Measurements from ENCODE around the gene MAP7D3.

The MAP7D3 gene

DNA sequence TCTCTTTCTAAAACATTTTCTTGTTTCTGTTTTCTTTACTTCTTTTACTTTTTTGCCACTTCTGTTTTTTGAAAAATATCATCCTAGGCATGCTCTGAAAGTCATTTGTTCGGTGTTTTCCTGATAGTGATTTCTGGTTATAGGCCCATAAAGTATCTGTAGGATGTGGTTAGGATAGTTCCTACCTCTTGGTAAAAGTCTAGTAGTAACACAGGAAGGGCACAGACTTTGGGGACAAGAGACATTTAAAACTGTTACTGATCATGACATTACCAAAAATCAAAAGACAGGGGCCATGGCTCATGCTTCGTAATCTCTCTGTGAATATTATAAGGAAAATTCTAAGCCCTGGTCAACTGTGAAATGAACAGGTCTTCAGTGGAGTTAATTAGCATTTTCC, 59.1 kb downstream of the MAP7D3 start:
- Histone ChIP-seq H3K9ac (ENCODE audit: low read depth, low read length) (no peak overlapping the region), H3K9me3 (ENCODE audit: control insufficient read depth, insufficient read depth, low read length) (no peaks in the 10 kb centered on the region), H3K27me3 (ENCODE audit: control insufficient read depth, insufficient read depth, low read length) (no peaks in the 10 kb centered on the region), H3K36me3 (ENCODE audit: control insufficient read depth, insufficient read depth, low read length) (no peaks in the 10 kb centered on the region), H3K4me1 (ENCODE audit: control insufficient read depth, insufficient read depth, low read length) (no peaks in the 10 kb centered on the region), H3K4me3 (ENCODE audit: low read depth, low read length) (no peak overlapping the region)

DNA sequence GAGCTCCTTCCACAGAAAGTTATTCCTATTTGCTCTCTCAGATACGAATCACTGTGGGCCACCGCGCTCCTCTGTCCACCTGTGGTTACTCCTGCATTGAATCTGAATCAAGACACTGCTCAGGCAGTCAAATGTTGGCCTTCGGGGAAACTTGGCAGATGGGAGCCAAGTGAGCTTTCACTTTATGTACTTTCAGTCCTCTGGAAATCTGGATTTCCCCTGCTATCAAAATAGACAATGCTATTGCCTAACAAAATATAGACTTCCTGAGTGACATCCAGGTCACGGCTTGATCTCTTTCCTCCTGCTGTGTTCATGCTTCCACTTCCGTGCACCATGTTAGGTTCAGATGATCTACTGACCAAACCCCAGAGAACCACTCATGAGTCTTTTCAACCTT, 60.0 kb downstream of the MAP7D3 start:
- H3K9ac ChIP-seq (ENCODE audit: low read depth, low read length): no peak overlapping the region
- H3K4me1 ChIP-seq (ENCODE audit: control insufficient read depth, insufficient read depth, low read length): no peaks in the 10 kb centered on the region
- H3K27me3 ChIP-seq (ENCODE audit: control insufficient read depth, insufficient read depth, low read length): no peaks in the 10 kb centered on the region
- no peaks in the 10 kb centered on the region for H3K36me3 ChIP-seq (ENCODE audit: control insufficient read depth, insufficient read depth, low read length)
- H3K4me3 ChIP-seq (ENCODE audit: low read depth, low read length): no peak overlapping the region
- H3K9me3 ChIP-seq (ENCODE audit: control insufficient read depth, insufficient read depth, low read length): no peaks in the 10 kb centered on the region

DNA sequence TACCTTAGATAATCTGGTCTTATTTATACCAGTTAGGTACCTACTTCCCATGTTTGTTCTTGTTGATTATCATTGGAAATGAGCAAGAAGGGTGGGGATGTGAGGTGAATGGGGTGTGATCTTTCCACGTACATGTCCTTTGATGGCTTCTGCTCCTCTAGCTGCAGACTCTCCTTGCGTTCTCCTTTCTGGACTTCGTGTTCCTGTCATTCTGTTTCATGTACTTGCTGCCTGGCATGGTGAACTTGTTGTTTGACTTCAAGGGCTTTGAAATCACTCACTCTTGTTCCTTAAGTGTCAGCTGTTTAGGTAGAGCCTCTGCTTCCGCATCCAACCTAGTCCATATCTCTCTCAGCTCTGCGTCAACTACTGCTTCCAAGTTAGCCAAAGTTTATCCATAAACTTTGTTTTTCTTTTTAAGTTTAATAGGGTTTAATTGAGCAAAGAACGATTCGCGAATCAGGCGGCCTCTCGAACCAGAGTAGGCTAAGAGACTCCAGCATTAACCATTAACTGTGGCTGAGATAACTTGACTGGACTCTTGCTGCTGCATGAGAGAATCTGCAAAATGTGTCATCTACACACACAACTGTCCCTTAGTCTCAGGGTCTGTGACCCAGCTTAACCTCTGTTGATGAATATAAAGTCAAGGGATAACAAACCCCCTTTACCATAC, 61.0 kb downstream of the MAP7D3 start:
- Histone ChIP-seq H3K36me3 (ENCODE audit: control insufficient read depth, insufficient read depth, low read length) (no peaks in the 10 kb centered on the region), H3K27me3 (ENCODE audit: control insufficient read depth, insufficient read depth, low read length) (no peaks in the 10 kb centered on the region), H3K4me1 (ENCODE audit: control insufficient read depth, insufficient read depth, low read length) (no peaks in the 10 kb centered on the region), H3K4me3 (ENCODE audit: low read depth, low read length) (no peak overlapping the region), H3K9ac (ENCODE audit: low read depth, low read length) (no peak overlapping the region), H3K9me3 (ENCODE audit: control insufficient read depth, insufficient read depth, low read length) (no peaks in the 10 kb centered on the region)

DNA sequence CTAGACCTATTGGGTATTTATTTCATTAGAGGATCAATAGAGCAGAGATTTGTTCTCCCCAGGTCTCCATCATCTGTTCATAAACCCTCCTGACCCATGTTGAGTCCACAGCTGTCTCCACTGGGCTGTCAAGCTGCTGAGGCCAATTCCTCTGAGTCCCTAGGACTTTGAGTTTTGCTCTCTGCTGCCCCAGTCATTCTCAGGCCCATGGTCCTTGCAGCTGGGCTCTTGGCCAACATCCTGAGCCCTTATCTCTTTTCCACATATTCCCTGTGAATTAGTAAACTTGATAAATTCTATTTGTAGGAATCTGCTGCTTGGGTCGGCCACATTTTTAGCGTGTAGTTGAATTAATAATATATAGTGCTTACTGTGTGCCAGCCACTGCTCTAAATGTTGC, 62.0 kb downstream of the MAP7D3 start:
- H3K4me3 ChIP-seq (ENCODE audit: low read depth, low read length): no peak overlapping the region
- no peaks in the 10 kb centered on the region for H3K4me1 ChIP-seq (ENCODE audit: control insufficient read depth, insufficient read depth, low read length)
- H3K27me3 ChIP-seq (ENCODE audit: control insufficient read depth, insufficient read depth, low read length): no peaks in the 10 kb centered on the region
- H3K9me3 ChIP-seq (ENCODE audit: control insufficient read depth, insufficient read depth, low read length): no peaks in the 10 kb centered on the region
- no peaks in the 10 kb centered on the region for H3K36me3 ChIP-seq (ENCODE audit: control insufficient read depth, insufficient read depth, low read length)
- no peak overlapping the region for H3K9ac ChIP-seq (ENCODE audit: low read depth, low read length)

DNA sequence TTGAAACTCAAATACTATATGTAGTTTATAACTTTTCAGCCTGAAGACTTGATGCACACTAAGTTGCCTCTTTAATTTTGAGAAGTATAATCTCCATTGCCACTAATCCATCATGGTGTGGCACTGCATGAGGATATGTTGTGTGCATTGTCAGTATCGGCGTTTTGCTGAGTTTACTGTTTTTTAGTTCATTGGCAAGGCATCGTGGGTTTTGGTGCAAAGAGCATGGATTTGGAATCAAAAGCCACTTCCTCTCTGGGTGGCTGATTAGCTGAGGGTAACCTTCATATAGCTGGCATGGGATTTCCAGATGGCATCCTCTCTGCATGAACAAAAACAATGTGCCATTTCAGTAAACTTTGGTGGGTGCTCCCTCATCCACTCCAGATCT, 65.2 kb downstream of the MAP7D3 start:
- H3K9me3 ChIP-seq (ENCODE audit: control insufficient read depth, insufficient read depth, low read length): no peaks in the 10 kb centered on the region
- H3K36me3 ChIP-seq (ENCODE audit: control insufficient read depth, insufficient read depth, low read length): no peaks in the 10 kb centered on the region
- H3K4me3 ChIP-seq (ENCODE audit: low read depth, low read length): no peak overlapping the region
- H3K27me3 ChIP-seq (ENCODE audit: control insufficient read depth, insufficient read depth, low read length): no peaks in the 10 kb centered on the region
- no peak overlapping the region for H3K9ac ChIP-seq (ENCODE audit: low read depth, low read length)
- no peaks in the 10 kb centered on the region for H3K4me1 ChIP-seq (ENCODE audit: control insufficient read depth, insufficient read depth, low read length)

DNA sequence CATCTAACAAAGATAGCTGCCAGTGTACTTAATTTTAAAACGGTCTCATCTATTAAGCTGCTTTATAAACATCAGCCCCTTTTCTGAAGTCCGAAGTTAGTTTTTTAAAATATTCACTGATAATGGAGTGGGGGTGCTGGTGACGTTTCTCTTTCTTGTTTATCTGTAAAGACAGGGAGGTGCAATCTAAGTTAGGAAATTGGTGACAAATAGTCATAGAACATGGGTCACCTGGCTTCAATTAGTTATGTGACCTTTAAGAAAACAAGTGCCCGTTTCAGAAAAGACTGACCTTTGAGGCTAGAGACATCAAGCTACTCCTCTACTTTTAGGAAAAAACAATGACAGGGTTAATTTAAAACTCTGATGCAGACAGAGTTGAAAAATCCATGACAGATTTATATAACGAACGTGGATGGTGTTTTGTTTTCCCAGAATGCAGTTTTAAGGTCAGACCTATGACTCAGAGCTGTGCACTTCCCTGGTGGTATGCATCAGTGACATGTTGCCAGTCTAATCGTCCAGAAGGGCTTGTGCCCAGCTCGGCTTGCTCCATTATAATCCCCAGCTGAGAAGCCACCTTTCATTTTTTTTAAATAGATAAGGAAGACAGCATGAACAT, 65.7 kb downstream of the MAP7D3 start:
- Histone ChIP-seq H3K27me3 (ENCODE audit: control insufficient read depth, insufficient read depth, low read length) (no peaks in the 10 kb centered on the region), H3K36me3 (ENCODE audit: control insufficient read depth, insufficient read depth, low read length) (no peaks in the 10 kb centered on the region), H3K9ac (ENCODE audit: low read depth, low read length) (no peak overlapping the region), H3K4me1 (ENCODE audit: control insufficient read depth, insufficient read depth, low read length) (no peaks in the 10 kb centered on the region), H3K9me3 (ENCODE audit: control insufficient read depth, insufficient read depth, low read length) (no peaks in the 10 kb centered on the region), H3K4me3 (ENCODE audit: low read depth, low read length) (no peak overlapping the region)

DNA sequence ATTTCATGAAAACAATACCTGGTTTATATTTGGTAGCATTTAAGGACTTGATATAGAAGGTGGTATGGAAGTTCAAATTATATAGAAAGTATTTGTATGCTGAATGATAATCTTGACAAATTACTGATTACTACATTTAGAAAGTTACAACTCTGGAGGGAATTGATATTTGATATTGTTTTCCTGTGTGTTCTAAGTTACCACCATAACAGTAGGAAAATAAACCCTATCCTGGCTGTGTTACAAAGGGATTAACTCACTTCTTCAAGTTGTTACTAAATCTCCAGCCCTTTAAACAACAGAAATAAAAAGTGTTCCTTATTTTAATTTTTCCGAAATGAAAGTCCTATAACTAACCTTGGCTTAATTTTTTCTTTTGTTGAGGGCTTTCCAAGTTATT, 67.3 kb downstream of the MAP7D3 start:
- H3K9ac ChIP-seq (ENCODE audit: low read depth, low read length): no peak overlapping the region
- H3K36me3 ChIP-seq (ENCODE audit: control insufficient read depth, insufficient read depth, low read length): no peaks in the 10 kb centered on the region
- no peaks in the 10 kb centered on the region for H3K9me3 ChIP-seq (ENCODE audit: control insufficient read depth, insufficient read depth, low read length)
- H3K4me1 ChIP-seq (ENCODE audit: control insufficient read depth, insufficient read depth, low read length): no peaks in the 10 kb centered on the region
- H3K27me3 ChIP-seq (ENCODE audit: control insufficient read depth, insufficient read depth, low read length): no peaks in the 10 kb centered on the region
- H3K4me3 ChIP-seq (ENCODE audit: low read depth, low read length): no peak overlapping the region

DNA sequence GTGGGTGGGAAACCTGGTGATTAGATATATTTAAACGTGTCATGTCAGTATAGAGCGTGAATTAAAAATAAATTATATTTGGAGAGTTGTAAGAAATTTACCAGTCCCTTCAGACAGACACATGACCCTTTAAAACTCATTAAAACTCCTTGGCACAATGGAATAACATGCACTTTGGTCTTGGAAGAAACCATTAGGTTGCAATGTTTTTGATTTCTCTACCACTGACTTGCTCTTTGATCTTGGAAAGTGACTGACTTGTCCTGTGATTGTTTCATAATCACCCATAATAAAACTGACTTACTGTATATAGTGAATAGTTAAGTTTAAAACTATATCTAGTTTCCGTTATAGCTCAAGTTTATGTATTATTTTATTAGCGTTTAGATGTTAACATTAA, 68.0 kb downstream of the MAP7D3 start:
- H3K9ac ChIP-seq (ENCODE audit: low read depth, low read length): no peak overlapping the region
- H3K36me3 ChIP-seq (ENCODE audit: control insufficient read depth, insufficient read depth, low read length): no peaks in the 10 kb centered on the region
- H3K27me3 ChIP-seq (ENCODE audit: control insufficient read depth, insufficient read depth, low read length): no peaks in the 10 kb centered on the region
- no peak overlapping the region for H3K4me3 ChIP-seq (ENCODE audit: low read depth, low read length)
- no peaks in the 10 kb centered on the region for H3K4me1 ChIP-seq (ENCODE audit: control insufficient read depth, insufficient read depth, low read length)
- H3K9me3 ChIP-seq (ENCODE audit: control insufficient read depth, insufficient read depth, low read length): no peaks in the 10 kb centered on the region

DNA sequence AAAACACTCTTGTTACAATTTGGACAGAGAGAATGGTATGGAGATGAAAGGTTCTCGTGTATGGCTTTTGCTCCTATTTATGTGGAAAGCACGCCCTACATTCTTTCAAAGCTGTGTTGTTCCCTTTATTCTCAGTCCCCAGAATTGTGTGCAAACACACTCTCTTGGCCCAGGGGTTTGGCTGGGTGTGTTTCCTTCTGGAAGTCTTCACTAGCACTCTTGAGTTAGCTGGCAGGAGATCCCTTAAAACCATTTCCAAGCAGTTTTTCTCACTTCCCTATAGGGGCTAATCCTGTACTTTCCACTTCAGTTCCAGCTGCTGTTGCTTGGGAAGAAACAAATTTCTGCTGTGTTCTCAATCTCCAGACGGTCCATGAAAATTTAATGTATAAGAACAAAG, 68.8 kb downstream of the MAP7D3 start:
- H3K27me3 ChIP-seq (ENCODE audit: control insufficient read depth, insufficient read depth, low read length): no peaks in the 10 kb centered on the region
- no peak overlapping the region for H3K9ac ChIP-seq (ENCODE audit: low read depth, low read length)
- H3K4me3 ChIP-seq (ENCODE audit: low read depth, low read length): no peak overlapping the region
- H3K36me3 ChIP-seq (ENCODE audit: control insufficient read depth, insufficient read depth, low read length): no peaks in the 10 kb centered on the region
- H3K4me1 ChIP-seq (ENCODE audit: control insufficient read depth, insufficient read depth, low read length): no peaks in the 10 kb centered on the region
- H3K9me3 ChIP-seq (ENCODE audit: control insufficient read depth, insufficient read depth, low read length): no peaks in the 10 kb centered on the region

DNA sequence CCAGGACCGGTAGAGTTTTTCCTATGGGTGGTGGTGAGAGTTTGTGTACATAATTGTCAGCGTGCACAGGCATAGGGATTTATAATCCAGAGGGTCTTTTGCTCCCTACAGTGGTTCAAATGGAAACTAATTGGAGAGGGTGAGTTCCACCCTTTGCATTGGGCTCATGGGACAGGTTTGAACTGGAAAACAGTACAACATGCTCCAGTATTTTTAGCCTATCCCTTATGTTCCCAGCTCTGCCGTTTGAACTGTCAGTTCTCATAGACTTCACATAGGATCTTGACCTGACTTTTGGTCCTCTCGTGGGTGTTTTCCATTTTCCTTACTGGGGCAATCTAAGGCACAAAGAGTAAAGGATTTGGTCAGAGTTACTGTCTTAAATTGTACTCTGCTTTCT, 72.1 kb downstream of the MAP7D3 start:
- Histone ChIP-seq H3K9me3 (ENCODE audit: control insufficient read depth, insufficient read depth, low read length) (no peaks in the 10 kb centered on the region), H3K4me3 (ENCODE audit: low read depth, low read length) (no peak overlapping the region), H3K27me3 (ENCODE audit: control insufficient read depth, insufficient read depth, low read length) (no peaks in the 10 kb centered on the region), H3K9ac (ENCODE audit: low read depth, low read length) (no peak overlapping the region), H3K36me3 (ENCODE audit: control insufficient read depth, insufficient read depth, low read length) (no peaks in the 10 kb centered on the region), H3K4me1 (ENCODE audit: control insufficient read depth, insufficient read depth, low read length) (no peaks in the 10 kb centered on the region)

DNA sequence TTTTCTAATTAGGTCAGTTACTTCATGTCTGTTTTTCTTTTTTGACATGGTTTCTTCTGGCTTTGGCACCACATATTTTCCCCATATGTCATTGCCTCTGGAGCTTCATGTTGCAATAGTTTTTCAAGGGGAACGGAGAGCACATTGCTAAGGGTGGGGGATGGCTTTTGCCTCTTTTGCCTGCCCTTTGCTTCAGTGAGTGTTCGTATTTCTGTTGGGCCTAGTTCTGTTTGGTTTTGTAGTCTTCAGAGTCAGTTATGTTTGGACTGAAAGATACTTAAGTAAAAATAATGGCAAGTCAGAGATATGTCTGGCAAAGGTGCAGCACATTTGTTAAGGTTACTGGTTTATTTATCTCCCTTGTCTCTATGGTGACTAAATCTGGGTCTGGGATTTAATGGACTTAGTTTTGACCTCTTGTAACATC, 74.8 kb downstream of the MAP7D3 start:
- no peaks in the 10 kb centered on the region for H3K9me3 ChIP-seq (ENCODE audit: control insufficient read depth, insufficient read depth, low read length)
- no peak overlapping the region for H3K9ac ChIP-seq (ENCODE audit: low read depth, low read length)
- H3K4me1 ChIP-seq (ENCODE audit: control insufficient read depth, insufficient read depth, low read length): no peaks in the 10 kb centered on the region
- no peaks in the 10 kb centered on the region for H3K27me3 ChIP-seq (ENCODE audit: control insufficient read depth, insufficient read depth, low read length)
- no peak overlapping the region for H3K4me3 ChIP-seq (ENCODE audit: low read depth, low read length)
- no peaks in the 10 kb centered on the region for H3K36me3 ChIP-seq (ENCODE audit: control insufficient read depth, insufficient read depth, low read length)

DNA sequence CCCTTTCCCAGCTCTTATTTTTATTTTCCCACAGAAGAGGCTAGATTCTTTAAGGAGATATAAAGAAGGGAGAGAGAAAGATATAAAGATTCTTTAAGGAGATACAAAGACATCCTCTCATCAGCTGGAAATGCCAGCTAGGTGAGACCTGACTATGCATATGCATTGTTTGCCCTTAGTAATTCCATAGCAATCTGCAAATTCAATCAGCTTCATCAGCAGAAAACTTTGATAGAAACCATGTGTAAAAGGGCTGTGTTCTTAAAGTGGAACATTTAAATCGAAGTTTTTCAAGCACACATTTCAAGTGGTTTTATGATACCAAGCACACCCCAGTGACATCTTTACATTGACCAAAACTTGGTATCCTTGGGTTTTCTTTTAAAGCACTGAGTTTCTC, 79.8 kb downstream of the MAP7D3 start:
- Histone ChIP-seq H3K4me1 (ENCODE audit: control insufficient read depth, insufficient read depth, low read length) (peaks cover 7% of the 10 kb centered on the region), H3K36me3 (ENCODE audit: control insufficient read depth, insufficient read depth, low read length) (no peaks in the 10 kb centered on the region), H3K9me3 (ENCODE audit: control insufficient read depth, insufficient read depth, low read length) (no peaks in the 10 kb centered on the region), H3K9ac (ENCODE audit: low read depth, low read length) (no peak overlapping the region), H3K4me3 (ENCODE audit: low read depth, low read length) (no peak overlapping the region), H3K27me3 (ENCODE audit: control insufficient read depth, insufficient read depth, low read length) (no peaks in the 10 kb centered on the region)
